GM12892 (cell line): ENCODE measurements around the gene IFNA1.
"Not testable (repeated sequence)": the region's sequence is repeated elsewhere in the genome, so short reads cannot be mapped to it uniquely, and the experiment has no call there.

Experiments
- POLR2A ChIP-seq: IDR thresholded peaks from 2 replicates; pipeline ENCODE4 v1.6.1; 2011; ENCODE audit warnings: low read depth, low read length, control low read depth
- POLR2AphosphoS5 ChIP-seq: IDR thresholded peaks from 2 replicates; pipeline ENCODE4 v1.6.1; 2011; ENCODE audit warnings: low read depth, low read length, control low read depth
- TAF1 ChIP-seq: IDR thresholded peaks from 2 replicates; pipeline ENCODE4 v1.6.1; 2011; ENCODE audit warnings: low read depth, mild to moderate bottlenecking, control low read depth, low read length, borderline replicate concordance

DNA sequence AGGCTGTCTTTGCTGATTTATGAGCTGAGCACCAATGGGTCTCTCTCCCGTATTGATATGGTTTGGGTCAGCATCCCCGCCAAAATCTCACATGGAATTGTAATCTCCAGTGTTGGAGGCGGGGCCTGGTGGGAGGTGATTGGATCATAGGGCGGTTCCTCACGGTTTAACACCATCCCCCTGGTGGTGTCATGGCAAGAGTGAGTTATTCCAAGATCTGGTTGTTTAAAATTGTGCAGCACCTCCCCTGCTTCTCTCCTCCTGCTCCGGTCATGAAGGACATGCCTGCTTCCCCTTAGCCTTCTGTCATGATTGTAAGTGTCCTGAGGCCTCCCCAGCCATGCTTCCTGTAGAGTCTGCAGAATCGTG lies 5.2 kb upstream of the IFNA1 start:
- TF ChIP-seq POLR2A, POLR2AphosphoS5, TAF1: not testable (repeated sequence)
